GM12878 (cell line): ENCODE data around the gene TRMT10C. TPM values are rescaled to one million over a fixed set of nuclear protein-coding genes. Genes with fewer than 3 reads are reported as not detected.
A peak's percentile ranks its signal among the peaks of the same experiment; 100 is the strongest.

Experiments
- BRCA1 ChIP-seq: IDR thresholded peaks from 2 replicates; pipeline ENCODE4 v1.6.1; 2011; ENCODE audit warnings: low read depth, low read length, improper control_type of control experiment
- CHD1 ChIP-seq: IDR thresholded peaks from 2 replicates; pipeline ENCODE4 v1.6.1; 2012; ENCODE audit warnings: low read depth, low read length, improper control_type of control experiment
- CREB1 ChIP-seq: IDR thresholded peaks from 2 replicates; pipeline ENCODE4 v1.6.1; 2012; ENCODE audit warnings: low read depth, mild to moderate bottlenecking, inconsistent platforms
- CREM ChIP-seq: IDR thresholded peaks from 2 replicates; pipeline ENCODE4 v1.6.1; 2014; ENCODE audit warnings: antibody characterized with exemption, low read depth
- DPF2 ChIP-seq: fragments of 450-650 bp; IDR thresholded peaks from 2 replicates; pipeline ENCODE4 v1.6.1; 2017; ENCODE audit warnings: mild to moderate bottlenecking
- EP300 ChIP-seq, 2 experiments: fragments of 150-350 bp in 1 of 2; IDR thresholded peaks; 2 replicates each; pipeline ENCODE4 v1.6.1; 2011 to 2012; ENCODE audit warnings: low read depth in 2 of 2, low read length in 2 of 2, borderline replicate concordance in 1 of 2, improper control_type of control experiment in 1 of 2, inconsistent platforms in 1 of 2; ENCODE audit not compliant: control insufficient read depth in 1 of 2
- HCFC1 ChIP-seq: fragments of 150-350 bp; IDR thresholded peaks from 2 replicates; pipeline ENCODE4 v1.6.1; 2014; ENCODE audit warnings: low read length
- HDGF ChIP-seq: fragments of 450-650 bp; IDR thresholded peaks from 2 replicates; pipeline ENCODE4 v1.6.1; 2016; ENCODE audit warnings: antibody characterized with exemption
- IKZF1 ChIP-seq: fragments of 450-650 bp; conservative IDR thresholded peaks from 2 replicates; pipeline ENCODE4 v1.6.1; 2017; ENCODE audit warnings: antibody characterized with exemption, mild to moderate bottlenecking
- IRF5 ChIP-seq: fragments of 450-650 bp; IDR thresholded peaks from 2 replicates; pipeline ENCODE4 v1.6.1; 2017; ENCODE audit warnings: borderline replicate concordance
- MTA2 ChIP-seq: fragments of 450-650 bp; IDR thresholded peaks from 2 replicates; pipeline ENCODE4 v1.6.1; 2016; ENCODE audit warnings: low read depth, mild to moderate bottlenecking, moderate library complexity
- MYC ChIP-seq: IDR thresholded peaks from 2 replicates; pipeline ENCODE4 v1.6.1; 2011; ENCODE audit warnings: mild to moderate bottlenecking, low read length, moderate library complexity, inconsistent platforms; ENCODE audit not compliant: insufficient read depth, insufficient replicate concordance, insufficient read length, severe bottlenecking
- NBN ChIP-seq: fragments of 450-650 bp; IDR thresholded peaks from 2 replicates; pipeline ENCODE4 v1.6.1; 2016
- RAD51 ChIP-seq: fragments of 450-650 bp; IDR thresholded peaks from 2 replicates; pipeline ENCODE4 v1.6.1; 2016; ENCODE audit warnings: moderate library complexity, mild to moderate bottlenecking, inconsistent platforms
- RELB ChIP-seq: fragments of 450-650 bp; IDR thresholded peaks from 2 replicates; pipeline ENCODE4 v1.6.1; 2017; ENCODE audit warnings: low read depth, mild to moderate bottlenecking, moderate library complexity
- SIN3A ChIP-seq: IDR thresholded peaks from 2 replicates; pipeline ENCODE4 v1.6.1; 2012; ENCODE audit warnings: low read depth, low read length, improper control_type of control experiment
- SPI1 ChIP-seq: IDR thresholded peaks from 2 replicates; pipeline ENCODE4 v1.6.1; 2011; ENCODE audit warnings: low read depth, mild to moderate bottlenecking, low read length, moderate library complexity, borderline replicate concordance; ENCODE audit not compliant: insufficient read depth
- SREBF2 ChIP-seq: IDR thresholded peaks from 2 replicates; pipeline ENCODE4 v1.6.1; 2012; ENCODE audit warnings: mild to moderate bottlenecking, low read length
- STAT3 ChIP-seq: IDR thresholded peaks from 2 replicates; pipeline ENCODE4 v1.6.1; 2011; ENCODE audit warnings: low read depth, low read length, improper control_type of control experiment
- YBX1 ChIP-seq: fragments of 450-650 bp; IDR thresholded peaks from 2 replicates; pipeline ENCODE4 v1.6.1; 2016; ENCODE audit warnings: antibody characterized with exemption
- polyA plus RNA-seq, 11 experiments: library from polyadenylated mRNA; depleted of rRNA in 4 of 11; unstranded in 6 of 11; stranded (reverse) in 5 of 11; fragments of >200 nt; fragmentation: Nextera tagmentation in 4 of 11; fragmentation: Illumina TruSeq in 1 of 11; extraction: Ambion mirVana in 4 of 11; extraction: Trizol in 1 of 11; gene quantifications; 1 replicate in 1 of 11; 2 replicates in 10 of 11; pipeline versions ENCODE4 v1.2.1 to v1.2.3, GENCODE V29; 2011 to 2016; ENCODE audit warnings: inconsistent platforms in 2 of 11, missing spikeins in 2 of 11, low read depth in 1 of 11
- total RNA-seq, 4 experiments: library from RNA; depleted of rRNA in 3 of 4; stranded (reverse); fragments of >200 nt in 3 of 4; fragmentation: Illumina TruSeq in 1 of 4; extraction: Trizol in 1 of 4; gene quantifications; 2 replicates each; pipeline versions ENCODE4 v1.2.1 to v1.2.3, GENCODE V29; 2013 to 2021
- TF ChIP-seq, protein P1 (sequence below): IDR thresholded peaks from 2 replicates; pipeline ENCODE4 v1.6.1; 2012; ENCODE audit warnings: low read depth, low read length, improper control_type of control experiment
- TF ChIP-seq, protein P2 (sequence below): fragments of 450-650 bp; conservative IDR thresholded peaks from 2 replicates; pipeline ENCODE4 v1.6.1; 2017; ENCODE audit warnings: mild to moderate bottlenecking, moderate library complexity
- TF ChIP-seq, protein P3 (sequence below): fragments of 450-650 bp; IDR thresholded peaks from 2 replicates; pipeline ENCODE4 v1.6.1; 2018; ENCODE audit warnings: mild to moderate bottlenecking, low read depth, moderate library complexity; ENCODE audit not compliant: partially characterized antibody

TRMT10C gene
- total and polyA plus RNA-seq, 10 of the 15 experiments (the other 5 are each of a cell fraction or from before 2014, with no cell fraction given), result 33.0 to 82.1 (median 47.1) TPM

DNA sequence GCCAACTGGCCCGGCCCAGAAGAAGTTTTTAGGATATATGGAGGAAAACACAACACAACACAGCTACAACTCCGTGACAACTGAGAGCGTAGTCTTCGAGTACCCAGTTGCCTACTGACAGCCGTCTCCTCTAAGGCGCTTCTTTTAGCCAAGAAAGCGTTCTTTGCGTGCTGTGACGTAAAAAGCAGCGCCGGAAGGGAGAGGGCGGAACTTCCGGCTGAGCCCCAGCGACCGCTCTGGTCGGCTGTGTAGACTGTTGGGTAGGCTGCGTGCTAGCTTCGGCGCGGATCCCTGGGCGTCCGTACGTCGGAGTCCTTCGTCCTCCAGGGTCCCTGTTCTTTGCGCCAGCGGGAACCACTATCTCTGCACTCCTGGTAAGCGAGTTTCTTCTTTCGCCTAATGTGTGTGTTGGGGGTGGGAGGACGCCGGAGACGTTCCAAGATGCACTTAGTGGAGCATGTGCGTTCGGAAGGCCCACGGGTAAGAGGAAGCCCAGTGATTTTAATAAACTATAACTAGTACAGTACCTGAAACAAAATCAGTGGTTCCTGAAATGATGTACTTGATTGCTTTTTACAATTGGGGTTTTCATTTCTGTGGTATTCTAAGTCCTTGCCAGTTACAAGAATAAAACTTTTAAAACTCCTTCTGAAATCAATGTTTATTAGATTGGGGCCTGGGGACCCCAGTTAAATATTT, at the start of gene TRMT10C (continued):
- TF ChIP-seq IRF5, result no peak
- peak; percentile 69 for TF ChIP-seq HCFC1
- TF ChIP-seq STAT3, result no peak
- TF ChIP-seq MYC, result peak; percentile 86
- TF ChIP-seq YBX1, result no peak
- TF ChIP-seq, protein P1, sequence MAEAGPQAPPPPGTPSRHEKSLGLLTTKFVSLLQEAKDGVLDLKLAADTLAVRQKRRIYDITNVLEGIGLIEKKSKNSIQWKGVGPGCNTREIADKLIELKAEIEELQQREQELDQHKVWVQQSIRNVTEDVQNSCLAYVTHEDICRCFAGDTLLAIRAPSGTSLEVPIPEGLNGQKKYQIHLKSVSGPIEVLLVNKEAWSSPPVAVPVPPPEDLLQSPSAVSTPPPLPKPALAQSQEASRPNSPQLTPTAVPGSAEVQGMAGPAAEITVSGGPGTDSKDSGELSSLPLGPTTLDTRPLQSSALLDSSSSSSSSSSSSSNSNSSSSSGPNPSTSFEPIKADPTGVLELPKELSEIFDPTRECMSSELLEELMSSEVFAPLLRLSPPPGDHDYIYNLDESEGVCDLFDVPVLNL, result no peak
- peak; percentile 52 for TF ChIP-seq IKZF1
- TF ChIP-seq DPF2, result no peak
- TF ChIP-seq, protein P2, sequence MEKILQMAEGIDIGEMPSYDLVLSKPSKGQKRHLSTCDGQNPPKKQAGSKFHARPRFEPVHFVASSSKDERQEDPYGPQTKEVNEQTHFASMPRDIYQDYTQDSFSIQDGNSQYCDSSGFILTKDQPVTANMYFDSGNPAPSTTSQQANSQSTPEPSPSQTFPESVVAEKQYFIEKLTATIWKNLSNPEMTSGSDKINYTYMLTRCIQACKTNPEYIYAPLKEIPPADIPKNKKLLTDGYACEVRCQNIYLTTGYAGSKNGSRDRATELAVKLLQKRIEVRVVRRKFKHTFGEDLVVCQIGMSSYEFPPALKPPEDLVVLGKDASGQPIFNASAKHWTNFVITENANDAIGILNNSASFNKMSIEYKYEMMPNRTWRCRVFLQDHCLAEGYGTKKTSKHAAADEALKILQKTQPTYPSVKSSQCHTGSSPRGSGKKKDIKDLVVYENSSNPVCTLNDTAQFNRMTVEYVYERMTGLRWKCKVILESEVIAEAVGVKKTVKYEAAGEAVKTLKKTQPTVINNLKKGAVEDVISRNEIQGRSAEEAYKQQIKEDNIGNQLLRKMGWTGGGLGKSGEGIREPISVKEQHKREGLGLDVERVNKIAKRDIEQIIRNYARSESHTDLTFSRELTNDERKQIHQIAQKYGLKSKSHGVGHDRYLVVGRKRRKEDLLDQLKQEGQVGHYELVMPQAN, result peak; percentile 67; the same call in 1 of the 2 replicates
- no peak for TF ChIP-seq SPI1
- TF ChIP-seq SREBF2, result peak; percentile 55; the same call in 1 of the 2 replicates
- peak; percentile 99 for TF ChIP-seq CREB1
- no peak for TF ChIP-seq BRCA1
- TF ChIP-seq HDGF, result no peak
- no peak for TF ChIP-seq EP300 (IDR thresholded peaks at IDR 0.05; ENCODE audit: borderline replicate concordance in 1 of 2, control insufficient read depth in 1 of 2, low read depth in 2 of 2, low read length in 2 of 2)
- peak; percentile 89 for TF ChIP-seq NBN
- TF ChIP-seq, protein P3, sequence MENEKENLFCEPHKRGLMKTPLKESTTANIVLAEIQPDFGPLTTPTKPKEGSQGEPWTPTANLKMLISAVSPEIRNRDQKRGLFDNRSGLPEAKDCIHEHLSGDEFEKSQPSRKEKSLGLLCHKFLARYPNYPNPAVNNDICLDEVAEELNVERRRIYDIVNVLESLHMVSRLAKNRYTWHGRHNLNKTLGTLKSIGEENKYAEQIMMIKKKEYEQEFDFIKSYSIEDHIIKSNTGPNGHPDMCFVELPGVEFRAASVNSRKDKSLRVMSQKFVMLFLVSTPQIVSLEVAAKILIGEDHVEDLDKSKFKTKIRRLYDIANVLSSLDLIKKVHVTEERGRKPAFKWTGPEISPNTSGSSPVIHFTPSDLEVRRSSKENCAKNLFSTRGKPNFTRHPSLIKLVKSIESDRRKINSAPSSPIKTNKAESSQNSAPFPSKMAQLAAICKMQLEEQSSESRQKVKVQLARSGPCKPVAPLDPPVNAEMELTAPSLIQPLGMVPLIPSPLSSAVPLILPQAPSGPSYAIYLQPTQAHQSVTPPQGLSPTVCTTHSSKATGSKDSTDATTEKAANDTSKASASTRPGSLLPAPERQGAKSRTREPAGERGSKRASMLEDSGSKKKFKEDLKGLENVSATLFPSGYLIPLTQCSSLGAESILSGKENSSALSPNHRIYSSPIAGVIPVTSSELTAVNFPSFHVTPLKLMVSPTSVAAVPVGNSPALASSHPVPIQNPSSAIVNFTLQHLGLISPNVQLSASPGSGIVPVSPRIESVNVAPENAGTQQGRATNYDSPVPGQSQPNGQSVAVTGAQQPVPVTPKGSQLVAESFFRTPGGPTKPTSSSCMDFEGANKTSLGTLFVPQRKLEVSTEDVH, result peak; percentile 92
- TF ChIP-seq SIN3A, result peak; percentile 66
- no peak for TF ChIP-seq RAD51
- TF ChIP-seq CREM, result peak; percentile 99
- TF ChIP-seq CHD1, result no peak
- peak; percentile 76 for TF ChIP-seq RELB
- TF ChIP-seq MTA2, result 0 out of 2 replicates have a peak, but pooled peaks have one; percentile 19
